ENCODE results near the gene CCDC15.

Gene CCDC15
- 5.4 to 7.2 (median 5.7) reads per million in 3 donors for total RNA-seq

GRCh38 chr11:124953753-124954589, at the start of gene CCDC15:
Gene CCDC15 (plus strand): TSS chr11:124954202. CDS start chr11:124954733, 531 bp downstream.
- no peaks in the 10 kb centered on the region for H3K36me3 ChIP-seq (ENCODE audit: control insufficient read depth, insufficient read depth, low read length)
- peak within 1 kb of the TSS; percentile 69 for H3K4me3 ChIP-seq (ENCODE audit: insufficient read depth, low read depth, low read length, poor library complexity, severe bottlenecking)
- no peaks in the 10 kb centered on the region for H3K9me3 ChIP-seq (ENCODE audit: control insufficient read depth, low read length)
- peak; percentile 90 to 93 (median 91) for DNase-seq
- peak within 1 kb of the TSS; percentile 81 for H3K27ac ChIP-seq (ENCODE audit: insufficient read depth, low read length, poor library complexity, severe bottlenecking)
- H3K27me3 ChIP-seq (replicated peaks; ENCODE audit: control insufficient read depth, insufficient read depth, low read length, poor library complexity, severe bottlenecking), result no peaks in the 10 kb centered on the region
- H3K4me1 ChIP-seq (ENCODE audit: control insufficient read depth, insufficient read depth, low read length, poor library complexity, severe bottlenecking), result peaks cover 27% of the 10 kb centered on the region

GRCh38 chr11:124915541-124916369, 38.2 kb upstream of the CCDC15 start:
- no peak overlapping the region for H3K4me3 ChIP-seq (ENCODE audit: insufficient read depth, low read depth, low read length, poor library complexity, severe bottlenecking)
- no peaks in the 10 kb centered on the region for H3K27me3 ChIP-seq (replicated peaks; ENCODE audit: control insufficient read depth, insufficient read depth, low read length, poor library complexity, severe bottlenecking)
- no peak for DNase-seq
- no peak overlapping the region for H3K27ac ChIP-seq (ENCODE audit: insufficient read depth, low read length, poor library complexity, severe bottlenecking)
- peaks cover 3% of the 10 kb centered on the region for H3K4me1 ChIP-seq (ENCODE audit: control insufficient read depth, insufficient read depth, low read length, poor library complexity, severe bottlenecking)
- H3K36me3 ChIP-seq (ENCODE audit: control insufficient read depth, insufficient read depth, low read length), result no peaks in the 10 kb centered on the region
- no peaks in the 10 kb centered on the region for H3K9me3 ChIP-seq (ENCODE audit: control insufficient read depth, low read length)

GRCh38 chr11:124916370-124916710, 37.7 kb upstream of the CCDC15 start:
- Histone ChIP-seq H3K9me3 (ENCODE audit: control insufficient read depth, low read length) (no peaks in the 10 kb centered on the region), H3K27ac (ENCODE audit: insufficient read depth, low read length, poor library complexity, severe bottlenecking) (no peak overlapping the region), H3K36me3 (ENCODE audit: control insufficient read depth, insufficient read depth, low read length) (no peaks in the 10 kb centered on the region), H3K4me3 (ENCODE audit: insufficient read depth, low read depth, low read length, poor library complexity, severe bottlenecking) (no peak overlapping the region), H3K27me3 (replicated peaks; ENCODE audit: control insufficient read depth, insufficient read depth, low read length, poor library complexity, severe bottlenecking) (no peaks in the 10 kb centered on the region), H3K4me1 (ENCODE audit: control insufficient read depth, insufficient read depth, low read length, poor library complexity, severe bottlenecking) (peaks cover 5% of the 10 kb centered on the region)
- no peak for DNase-seq

- Histone ChIP-seq H3K36me3 (ENCODE audit: control insufficient read depth, insufficient read depth, low read length) (no peaks in the 10 kb centered on the region), H3K4me1 (ENCODE audit: control insufficient read depth, insufficient read depth, low read length, poor library complexity, severe bottlenecking) (peaks cover 5% of the 10 kb centered on the region), H3K4me3 (ENCODE audit: insufficient read depth, low read depth, low read length, poor library complexity, severe bottlenecking) (no peak overlapping the region), H3K27ac (ENCODE audit: insufficient read depth, low read length, poor library complexity, severe bottlenecking) (no peak overlapping the region), H3K9me3 (ENCODE audit: control insufficient read depth, low read length) (no peaks in the 10 kb centered on the region), H3K27me3 (replicated peaks; ENCODE audit: control insufficient read depth, insufficient read depth, low read length, poor library complexity, severe bottlenecking) (no peaks in the 10 kb centered on the region)
- no peak for DNase-seq
Observed at GRCh38 chr11:124917115-124917637, 36.8 kb upstream of the CCDC15 start.

GRCh38 chr11:124918950-124919349, 35.1 kb upstream of the CCDC15 start, which contains the start of gene HEPN1:
Gene HEPN1 (plus strand): TSS chr11:124919250.
- H3K27ac ChIP-seq (ENCODE audit: insufficient read depth, low read length, poor library complexity, severe bottlenecking), result no peak within 1 kb of the TSS
- H3K36me3 ChIP-seq (ENCODE audit: control insufficient read depth, insufficient read depth, low read length), result no peaks in the 10 kb centered on the region
- no peaks in the 10 kb centered on the region for H3K9me3 ChIP-seq (ENCODE audit: control insufficient read depth, low read length)
- H3K27me3 ChIP-seq (replicated peaks; ENCODE audit: control insufficient read depth, insufficient read depth, low read length, poor library complexity, severe bottlenecking), result no peaks in the 10 kb centered on the region
- peaks cover 10% of the 10 kb centered on the region for H3K4me1 ChIP-seq (ENCODE audit: control insufficient read depth, insufficient read depth, low read length, poor library complexity, severe bottlenecking)
- no peak for DNase-seq
- H3K4me3 ChIP-seq (ENCODE audit: insufficient read depth, low read depth, low read length, poor library complexity, severe bottlenecking), result no peak within 1 kb of the TSS

GRCh38 chr11:124919898-124920297, 34.1 kb upstream of the CCDC15 start:
- no peaks in the 10 kb centered on the region for H3K27me3 ChIP-seq (replicated peaks; ENCODE audit: control insufficient read depth, insufficient read depth, low read length, poor library complexity, severe bottlenecking)
- no peaks in the 10 kb centered on the region for H3K36me3 ChIP-seq (ENCODE audit: control insufficient read depth, insufficient read depth, low read length)
- H3K4me3 ChIP-seq (ENCODE audit: insufficient read depth, low read depth, low read length, poor library complexity, severe bottlenecking), result no peak overlapping the region
- no peak for DNase-seq
- no peak overlapping the region for H3K27ac ChIP-seq (ENCODE audit: insufficient read depth, low read length, poor library complexity, severe bottlenecking)
- H3K4me1 ChIP-seq (ENCODE audit: control insufficient read depth, insufficient read depth, low read length, poor library complexity, severe bottlenecking), result peaks cover 10% of the 10 kb centered on the region
- no peaks in the 10 kb centered on the region for H3K9me3 ChIP-seq (ENCODE audit: control insufficient read depth, low read length)

- DNase-seq, result no peak
- Histone ChIP-seq H3K4me3 (ENCODE audit: insufficient read depth, low read depth, low read length, poor library complexity, severe bottlenecking) (peak overlapping the region; percentile 46), H3K36me3 (ENCODE audit: control insufficient read depth, insufficient read depth, low read length) (no peaks in the 10 kb centered on the region), H3K4me1 (ENCODE audit: control insufficient read depth, insufficient read depth, low read length, poor library complexity, severe bottlenecking) (peaks cover 10% of the 10 kb centered on the region), H3K27me3 (replicated peaks; ENCODE audit: control insufficient read depth, insufficient read depth, low read length, poor library complexity, severe bottlenecking) (no peaks in the 10 kb centered on the region), H3K9me3 (ENCODE audit: control insufficient read depth, low read length) (no peaks in the 10 kb centered on the region), H3K27ac (ENCODE audit: insufficient read depth, low read length, poor library complexity, severe bottlenecking) (no peak overlapping the region)
Observed at GRCh38 chr11:124920356-124920755, 33.6 kb upstream of the CCDC15 start.

GRCh38 chr11:124920870-124921609, 33.0 kb upstream of the CCDC15 start:
- DNase-seq, result peak; percentile 40 to 54 (median 42)
- no peaks in the 10 kb centered on the region for H3K27me3 ChIP-seq (replicated peaks; ENCODE audit: control insufficient read depth, insufficient read depth, low read length, poor library complexity, severe bottlenecking)
- peak overlapping the region; percentile 46 for H3K4me3 ChIP-seq (ENCODE audit: insufficient read depth, low read depth, low read length, poor library complexity, severe bottlenecking)
- no peaks in the 10 kb centered on the region for H3K36me3 ChIP-seq (ENCODE audit: control insufficient read depth, insufficient read depth, low read length)
- no peak overlapping the region for H3K27ac ChIP-seq (ENCODE audit: insufficient read depth, low read length, poor library complexity, severe bottlenecking)
- H3K9me3 ChIP-seq (ENCODE audit: control insufficient read depth, low read length), result no peaks in the 10 kb centered on the region
- H3K4me1 ChIP-seq (ENCODE audit: control insufficient read depth, insufficient read depth, low read length, poor library complexity, severe bottlenecking), result peaks cover 10% of the 10 kb centered on the region

GRCh38 chr11:124922831-124923230, 31.2 kb upstream of the CCDC15 start:
- H3K27ac ChIP-seq (ENCODE audit: insufficient read depth, low read length, poor library complexity, severe bottlenecking), result no peak overlapping the region
- peaks cover 10% of the 10 kb centered on the region for H3K4me1 ChIP-seq (ENCODE audit: control insufficient read depth, insufficient read depth, low read length, poor library complexity, severe bottlenecking)
- H3K4me3 ChIP-seq (ENCODE audit: insufficient read depth, low read depth, low read length, poor library complexity, severe bottlenecking), result no peak overlapping the region
- no peaks in the 10 kb centered on the region for H3K9me3 ChIP-seq (ENCODE audit: control insufficient read depth, low read length)
- H3K36me3 ChIP-seq (ENCODE audit: control insufficient read depth, insufficient read depth, low read length), result no peaks in the 10 kb centered on the region
- no peaks in the 10 kb centered on the region for H3K27me3 ChIP-seq (replicated peaks; ENCODE audit: control insufficient read depth, insufficient read depth, low read length, poor library complexity, severe bottlenecking)
- DNase-seq, result no peak
